Upper lobe of left lung (tissue), 4 donors: ENCODE measurements around the gene EDC4.

Source experiments
- CTCF ChIP-seq, 6 experiments: fragments of 450-650 bp in 4 of 6; fragments of 200-600 bp in 2 of 6; sonication (generic) in 2 of 6; IDR thresholded peaks; one replicate each; pipeline ENCODE4 v1.5.1; 2016 to 2019; ENCODE audit warnings: antibody characterized with exemption in 6 of 6
- POLR2A ChIP-seq, 4 donors: fragments of 450-650 bp; IDR thresholded peaks; one replicate each; pipeline ENCODE4 v1.5.1; 2016 to 2017; ENCODE audit warnings: antibody characterized with exemption in 4 of 4, mild to moderate bottlenecking in 2 of 4

- TF ChIP-seq POLR2A (IDR thresholded peaks at IDR 0.05), result no peak
- no peak for TF ChIP-seq CTCF (IDR thresholded peaks at IDR 0.05)
These were observed 47.7 kb upstream of the EDC4 start for GRCh38 chr16:67825119-67825518.
